Stomach (tissue), 4 donors: ENCODE data around the gene TSHZ1.

ENCODE experiments used
- CTCF ChIP-seq, 7 experiments: fragments of 450-650 bp in 4 of 7; fragments of 200-600 bp in 3 of 7; sonication (generic) in 3 of 7; IDR thresholded peaks; one replicate each; pipeline ENCODE4 v1.5.1; 2016 to 2019; ENCODE audit warnings: antibody characterized with exemption in 7 of 7, control low read depth in 2 of 7, mild to moderate bottlenecking in 1 of 7
- POLR2A ChIP-seq, 4 donors: fragments of 450-650 bp; IDR thresholded peaks; one replicate each; pipeline ENCODE4 v1.6.1; 2016; ENCODE audit warnings: antibody characterized with exemption in 4 of 4, control low read depth in 2 of 4, mild to moderate bottlenecking in 1 of 4, moderate library complexity in 1 of 4
- POLR2AphosphoS5 ChIP-seq, 3 donors: sonication (generic); formaldehyde crosslinking; IDR thresholded peaks; one replicate each; pipeline ENCODE4 v1.6.1; 2016; ENCODE audit warnings: antibody characterized with exemption in 3 of 3

GRCh38 chr18:75204269-75204731, 6.3 kb upstream of the TSHZ1 start:
- no peak for TF ChIP-seq CTCF (IDR thresholded peaks at IDR 0.05)
- no peak for TF ChIP-seq POLR2A (IDR thresholded peaks at IDR 0.05)
- TF ChIP-seq POLR2AphosphoS5 (IDR thresholded peaks at IDR 0.05): no peak
